ENCODE measurements around the gene CACNA2D2.

DNA sequence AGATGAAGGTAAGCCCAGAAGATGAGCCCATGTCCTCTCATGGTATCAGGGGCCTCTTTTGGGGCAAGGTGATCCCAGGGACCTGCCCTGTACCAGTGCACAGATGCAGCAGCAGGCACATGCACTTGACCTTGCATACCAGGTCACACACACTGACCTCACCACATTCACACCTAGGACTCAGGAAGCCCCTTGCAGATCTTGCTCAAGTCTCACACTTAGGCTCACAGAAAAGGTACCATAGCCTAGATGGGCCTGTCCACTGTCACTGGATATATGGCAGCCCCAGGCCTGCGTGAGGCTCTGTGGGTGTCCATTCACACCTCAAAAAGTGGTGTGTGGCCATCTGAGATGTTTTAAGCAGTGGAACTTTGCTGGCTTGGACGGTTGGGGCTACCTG, 58.7 kb downstream of the CACNA2D2 start:
- TF ChIP-seq SP1 (IDR thresholded peaks at IDR 0.05), result no peak
- TF ChIP-seq FOXK2 (IDR thresholded peaks at IDR 0.05), result no peak
- no peak for TF ChIP-seq ZNF384 (IDR thresholded peaks at IDR 0.05)
- no peak for TF ChIP-seq HDGF (IDR thresholded peaks at IDR 0.05; ENCODE audit: borderline replicate concordance)
- TF ChIP-seq NFRKB (IDR thresholded peaks at IDR 0.05), result no peak
- TF ChIP-seq ELF4 (IDR thresholded peaks at IDR 0.05), result no peak
- TF ChIP-seq FOXA1 (IDR thresholded peaks at IDR 0.05), result no peak
- no peak for TF ChIP-seq PKNOX1 (IDR thresholded peaks at IDR 0.05)
- TF ChIP-seq L3MBTL2 (conservative IDR thresholded peaks at IDR 0.05), result no peak
- TF ChIP-seq FOXM1 (IDR thresholded peaks at IDR 0.05; ENCODE audit: borderline replicate concordance), result no peak
- TF ChIP-seq ARNT (IDR thresholded peaks at IDR 0.05), result no peak
- no peak for TF ChIP-seq BHLHE40 (IDR thresholded peaks at IDR 0.05; ENCODE audit: borderline replicate concordance)
- TF ChIP-seq TARDBP (IDR thresholded peaks at IDR 0.05), result no peak
- TF ChIP-seq SUZ12 (IDR thresholded peaks at IDR 0.05), result no peak

All from HEK293T (cell line).